Ecto neural progenitor cell (in vitro differentiated cells): Measurements from ENCODE around the gene CAPNS2.

Source experiments
- DNase-seq: peaks from one replicate; pipeline ENCODE4 v3.0.0-alpha.2; 2018; ENCODE audit warnings: low spot score

CAPNS2 gene

DNA sequence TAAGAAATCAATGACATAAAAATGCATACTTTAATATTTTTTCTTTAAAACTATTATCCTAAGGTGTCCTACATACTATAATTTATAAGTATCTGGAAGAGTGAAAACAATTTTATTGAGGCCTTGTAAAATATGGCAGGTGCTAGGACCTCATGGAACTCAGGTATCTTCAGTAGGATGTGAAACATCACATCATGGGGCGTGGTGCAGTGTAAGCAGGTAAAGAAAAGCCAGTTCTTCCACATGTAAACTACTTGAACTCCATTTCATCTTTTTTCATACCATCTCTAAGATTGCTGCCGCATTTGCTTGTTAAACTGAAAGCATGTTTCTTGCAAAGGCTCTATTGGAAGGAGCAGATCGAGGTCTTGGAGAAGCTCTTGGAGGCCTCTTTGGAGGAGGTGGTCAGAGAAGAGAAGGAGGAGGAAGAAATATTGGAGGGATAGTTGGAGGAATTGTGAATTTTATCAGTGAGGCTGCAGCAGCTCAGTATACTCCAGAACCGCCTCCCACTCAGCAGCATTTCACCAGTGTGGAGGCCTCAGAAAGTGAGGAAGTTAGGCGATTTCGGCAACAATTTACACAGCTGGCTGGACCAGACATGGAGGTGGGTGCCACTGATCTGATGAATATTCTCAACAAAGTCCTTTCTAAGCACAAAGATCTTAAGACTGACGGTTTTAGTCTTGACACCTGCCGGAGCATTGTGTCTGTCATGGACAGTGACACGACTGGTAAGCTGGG is at the start of gene CAPNS2:
CAPNS2 (plus strand) TSS at position 253 of the 744 bp plus-strand sequence; CDS start at position 326, 73 bp downstream.
- no peak for DNase-seq

DNA sequence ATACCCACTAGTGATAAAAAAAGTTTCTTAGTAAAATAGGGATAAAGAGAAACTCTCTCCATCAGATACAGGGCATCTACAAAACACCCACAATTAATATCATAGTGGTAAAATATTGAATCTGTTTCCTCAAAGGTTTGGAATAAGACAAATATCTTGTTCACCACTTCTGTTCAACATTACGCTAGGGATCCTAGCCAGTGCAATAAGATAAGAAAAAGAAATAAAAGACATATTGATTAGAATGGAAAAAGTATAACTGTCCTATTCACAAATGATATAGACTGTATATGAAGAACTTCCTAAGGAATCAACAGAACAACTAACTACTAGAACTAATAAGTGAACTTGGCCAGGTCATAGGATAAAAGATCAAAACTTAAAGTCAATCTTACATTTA is 44.7 kb upstream of the CAPNS2 start:
- DNase-seq: no peak

DNA sequence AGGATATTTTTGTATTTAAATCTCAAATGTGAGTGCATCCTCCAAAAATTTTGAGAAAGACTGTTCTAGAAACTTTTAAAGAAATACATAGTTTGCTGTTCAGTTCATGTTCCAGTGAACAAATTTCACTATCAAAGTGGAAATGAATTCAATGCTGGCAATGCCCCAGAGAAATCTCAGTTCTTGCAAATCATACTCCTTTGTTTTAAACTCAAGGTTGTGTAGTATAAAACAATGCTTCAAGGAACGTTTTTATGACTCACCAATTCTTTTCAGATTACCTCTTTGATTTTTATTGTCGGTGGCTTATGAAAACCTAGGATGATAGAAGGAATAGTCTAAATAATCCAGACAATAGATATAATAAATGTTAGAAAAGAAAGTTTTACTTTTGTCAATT is 40.0 kb upstream of the CAPNS2 start:
- no peak for DNase-seq

DNA sequence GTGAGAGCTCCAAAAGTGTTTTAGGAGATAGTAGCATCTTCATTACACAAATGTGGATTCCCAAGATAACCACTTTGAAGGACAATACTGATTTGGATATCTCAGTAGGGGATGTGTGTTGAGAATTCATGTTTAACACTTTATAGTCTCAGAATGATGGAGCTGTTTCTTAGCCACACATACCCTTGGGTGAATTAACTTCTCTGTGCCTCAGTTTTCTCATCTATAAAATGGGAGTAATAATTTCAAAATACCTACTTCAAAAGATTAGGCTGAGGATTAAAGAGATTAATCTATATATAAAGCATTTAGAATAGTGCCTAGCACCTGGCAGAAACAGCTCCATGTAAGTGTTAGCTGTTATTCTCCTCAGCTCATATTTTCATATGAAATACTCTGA is 38.6 kb upstream of the CAPNS2 start:
- no peak for DNase-seq

DNA sequence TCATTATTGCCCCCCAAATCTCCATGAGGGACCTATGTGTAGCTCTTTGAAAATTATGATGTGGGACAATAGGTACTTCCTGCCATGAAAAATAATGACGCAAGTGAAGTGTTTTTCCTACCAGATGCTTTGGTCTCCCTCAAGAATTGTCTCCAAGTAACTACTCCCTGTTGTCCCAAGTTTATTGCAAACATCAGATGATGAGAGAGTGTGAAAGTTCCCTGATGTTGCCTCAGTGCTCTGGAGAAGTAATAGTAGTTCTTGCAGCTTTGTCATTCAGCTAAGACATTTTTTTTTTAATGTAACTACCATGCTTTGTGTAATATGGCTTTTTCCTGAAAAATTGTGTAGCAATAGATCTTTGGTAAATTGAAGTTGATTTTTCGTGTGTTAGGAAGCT is 37.5 kb upstream of the CAPNS2 start:
- DNase-seq: no peak

DNA sequence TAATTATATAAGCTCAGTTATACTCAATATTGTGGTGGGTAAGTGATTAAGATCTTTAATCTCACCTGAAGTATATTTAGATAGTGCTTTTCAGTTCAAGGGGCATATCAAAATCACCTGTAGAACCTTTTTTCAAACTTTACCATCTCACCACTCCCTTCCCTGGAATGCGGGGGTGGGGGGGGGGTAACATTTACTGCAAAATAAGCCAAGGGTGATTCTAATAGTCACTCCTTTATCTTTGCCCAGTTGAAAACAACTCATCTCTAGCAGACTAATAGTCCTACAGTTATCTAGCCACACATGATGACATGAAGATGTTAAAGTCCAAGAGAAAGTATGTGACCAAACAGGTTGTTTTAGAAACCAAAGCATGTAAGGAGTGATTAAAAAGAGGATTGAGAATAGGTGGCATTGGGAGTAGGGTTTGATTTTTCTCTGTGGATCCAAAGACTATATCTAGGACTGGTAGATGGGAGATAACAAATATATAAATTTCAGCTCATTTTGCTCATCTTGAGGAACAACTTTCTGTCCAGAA is 36.1 kb upstream of the CAPNS2 start:
- DNase-seq: no peak

DNA sequence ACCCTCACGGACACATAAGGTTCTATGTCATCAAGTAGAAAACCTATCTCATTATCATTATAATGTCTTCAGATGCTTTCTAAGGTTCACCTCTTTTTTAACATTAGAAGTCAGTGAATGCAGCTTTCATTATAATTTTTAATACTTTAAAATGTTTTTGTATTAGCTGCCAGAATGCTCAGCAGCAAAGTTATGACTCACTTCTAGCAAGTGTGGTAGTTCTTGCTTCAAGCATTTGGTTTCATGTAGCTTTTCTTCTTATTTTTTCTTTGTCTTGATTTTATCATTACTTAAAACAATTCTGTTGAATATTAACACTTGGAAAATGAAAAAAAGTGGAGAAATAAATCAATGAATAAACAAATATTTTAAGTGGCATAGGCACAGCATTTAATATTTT is 34.3 kb upstream of the CAPNS2 start:
- DNase-seq: no peak

DNA sequence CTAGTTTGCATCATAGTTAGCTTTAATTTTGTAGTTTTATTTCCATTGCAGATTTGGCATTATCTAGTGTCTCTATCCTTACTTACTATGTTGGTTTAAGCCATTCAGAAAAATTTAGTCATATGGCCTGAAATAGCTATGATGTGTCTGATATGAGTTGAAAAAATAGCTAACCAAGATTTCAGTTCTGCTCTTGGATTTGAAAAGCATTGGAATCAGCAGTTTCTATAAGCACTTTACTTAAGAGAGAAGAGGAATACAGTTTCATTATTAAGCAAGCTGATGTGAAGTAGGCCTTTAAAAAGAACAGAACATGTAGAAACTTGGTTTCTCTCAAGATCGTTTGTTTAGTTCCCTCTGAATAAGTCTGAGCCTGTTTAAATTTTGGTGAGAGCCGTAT is 31.7 kb upstream of the CAPNS2 start:
- no peak for DNase-seq

DNA sequence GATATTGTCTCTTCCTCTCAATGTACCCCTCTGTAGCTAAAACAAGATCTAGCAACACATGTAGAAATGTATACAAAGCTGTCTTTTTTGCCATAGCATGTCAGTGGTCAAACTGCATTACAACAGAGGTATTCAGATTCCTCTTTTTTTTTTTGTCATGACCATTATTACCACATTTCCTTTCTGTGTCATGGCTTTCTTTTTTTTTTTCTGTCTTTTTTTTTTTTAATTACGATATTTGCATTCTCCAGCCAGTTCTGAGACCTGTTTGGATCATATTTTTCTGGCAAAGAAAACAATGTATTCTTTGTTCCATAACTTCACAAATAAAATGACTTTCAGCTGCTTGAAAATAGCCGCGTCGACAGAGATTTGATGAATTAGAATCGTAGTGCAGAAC is 27.4 kb upstream of the CAPNS2 start:
- DNase-seq: no peak

DNA sequence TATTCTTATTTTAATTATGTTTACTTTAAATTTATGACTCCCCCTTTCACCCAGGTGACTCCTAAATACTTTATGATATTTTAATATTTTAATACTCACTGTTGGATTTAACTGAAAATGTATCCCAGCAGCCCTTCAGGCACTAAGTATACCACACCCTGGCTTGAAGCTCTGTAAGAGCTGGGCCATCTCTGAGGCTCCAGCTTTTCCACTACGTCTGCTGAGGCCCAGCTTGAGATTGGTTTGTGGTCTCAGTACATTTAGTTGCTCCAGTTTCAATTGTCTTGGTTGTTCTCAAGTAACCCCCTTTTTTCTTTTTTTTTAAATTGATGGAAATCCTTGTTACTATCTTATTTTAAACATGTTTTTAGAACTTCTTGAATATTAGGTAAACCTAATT is 27.0 kb upstream of the CAPNS2 start:
- no peak for DNase-seq

DNA sequence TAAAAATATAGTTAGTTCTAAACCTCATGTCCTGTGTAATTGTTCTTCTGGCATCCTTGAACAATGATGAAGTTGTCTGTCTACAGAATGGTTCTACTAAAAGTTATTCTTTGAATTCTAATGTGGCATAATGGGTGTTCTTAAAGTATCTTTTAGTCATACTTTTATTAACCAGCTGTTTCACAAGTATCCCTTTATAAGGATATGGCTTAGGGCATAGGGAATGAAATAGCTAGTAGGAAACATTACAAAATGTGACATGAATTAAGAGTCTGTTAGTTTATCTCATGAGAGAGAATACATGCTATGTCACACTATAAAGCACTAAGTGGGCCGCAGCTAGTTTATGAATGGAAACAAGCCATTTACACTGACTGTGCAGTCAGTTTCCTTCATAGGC is 26.3 kb upstream of the CAPNS2 start:
- no peak for DNase-seq

DNA sequence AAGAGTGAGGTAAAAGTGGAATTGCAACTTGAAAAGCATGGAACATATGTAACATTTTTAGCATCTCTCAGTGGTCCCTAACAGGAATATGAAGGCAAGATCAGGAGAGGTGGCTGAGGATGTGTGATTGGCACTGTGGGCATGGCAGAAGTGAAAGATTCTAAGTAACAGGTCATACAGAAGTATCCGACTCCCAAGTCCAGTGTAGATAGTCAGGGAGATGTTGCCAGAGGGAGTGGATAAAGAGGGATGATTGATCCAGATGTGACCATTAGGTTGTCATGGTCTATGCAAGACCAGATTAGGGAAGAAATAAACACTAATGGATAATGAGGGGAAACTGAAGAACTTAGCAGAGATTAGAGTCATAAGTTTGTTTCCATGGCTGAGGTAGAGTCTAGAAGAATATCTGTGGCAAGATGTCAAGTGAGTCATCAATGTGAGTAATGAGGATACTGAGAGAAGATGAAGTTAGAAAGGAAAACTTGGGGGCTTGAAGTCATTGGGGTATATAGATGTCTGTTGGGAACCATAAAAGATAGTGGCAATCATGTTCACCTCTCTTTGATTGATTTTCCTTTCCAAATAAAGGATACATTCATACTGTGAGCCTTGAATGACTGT is 23.9 kb upstream of the CAPNS2 start:
- DNase-seq: no peak

DNA sequence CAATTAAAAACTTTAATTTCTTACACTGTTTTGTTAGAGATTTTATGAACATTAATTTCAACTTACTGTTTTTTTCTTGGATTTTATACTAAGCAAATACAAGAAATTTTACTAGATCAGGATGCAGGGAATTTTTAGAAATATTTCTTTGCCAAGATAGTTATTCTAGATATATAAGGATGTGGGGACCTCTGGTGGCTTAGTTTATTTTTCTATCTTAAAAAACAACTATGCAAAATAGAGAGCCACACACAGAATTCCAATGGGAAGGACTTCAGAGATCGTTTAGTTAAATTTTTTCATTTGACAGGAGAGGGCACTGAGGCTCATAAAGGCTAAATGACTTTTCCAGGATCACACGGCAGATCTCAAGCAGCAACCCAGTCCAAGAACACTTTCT is 23.0 kb upstream of the CAPNS2 start:
- no peak for DNase-seq

DNA sequence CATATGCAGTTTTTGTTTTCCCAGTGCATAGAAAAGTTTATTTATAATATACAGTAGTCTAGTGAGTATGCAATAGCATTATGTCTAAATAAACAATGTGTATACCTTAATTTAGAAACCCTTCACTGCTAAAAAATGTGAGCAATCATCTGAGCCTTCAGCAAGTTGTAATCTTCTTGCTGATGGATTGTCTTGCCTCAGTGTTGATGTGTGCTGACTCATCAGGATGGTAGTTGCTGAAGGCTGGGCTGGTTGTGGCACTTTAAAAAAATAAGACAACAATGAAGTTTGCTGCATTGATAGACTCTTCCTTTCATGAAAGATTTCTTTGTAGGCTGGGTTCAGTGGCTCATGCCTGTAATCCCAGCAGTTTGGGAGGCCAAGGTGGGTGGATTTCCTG is 13.9 kb upstream of the CAPNS2 start:
- no peak for DNase-seq

DNA sequence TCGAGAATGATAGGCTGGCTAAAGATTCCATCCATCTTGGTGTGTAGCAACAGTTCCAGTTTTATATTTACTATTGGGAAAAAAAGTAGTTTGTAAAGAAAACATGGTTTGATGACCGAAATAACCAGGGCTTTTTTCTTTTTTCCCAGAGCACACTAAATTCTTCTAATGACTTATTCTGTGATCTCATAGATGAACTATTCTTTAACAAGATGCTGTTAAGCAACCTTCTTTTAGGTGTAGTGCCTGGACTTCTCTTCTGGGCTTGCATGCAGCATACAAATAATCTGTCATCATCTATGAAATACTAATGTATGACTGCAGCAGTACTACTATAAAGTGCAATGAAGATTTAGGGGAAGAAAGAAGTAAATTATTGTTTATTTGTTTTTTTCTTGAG is 11.0 kb upstream of the CAPNS2 start:
- DNase-seq: no peak

DNA sequence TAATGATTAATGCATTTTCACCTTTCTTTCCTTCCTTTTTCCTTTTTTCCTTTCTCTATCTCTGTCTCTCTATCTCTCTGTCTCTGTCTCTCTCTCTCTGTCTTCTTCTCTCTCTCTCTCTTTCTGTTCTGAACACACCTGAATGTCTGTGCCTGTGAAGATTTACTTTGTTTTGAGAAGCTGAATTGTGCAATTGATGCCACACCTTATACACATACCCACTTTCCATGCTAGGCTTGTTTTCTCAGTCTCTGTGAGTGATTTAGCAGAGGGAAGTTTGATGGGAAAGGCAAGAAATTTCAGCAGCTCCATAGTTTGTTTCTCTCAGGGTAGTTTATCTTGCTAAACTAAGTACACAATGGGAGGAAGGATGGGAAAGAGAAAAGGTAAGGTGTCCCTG is 9.3 kb upstream of the CAPNS2 start:
- no peak for DNase-seq

DNA sequence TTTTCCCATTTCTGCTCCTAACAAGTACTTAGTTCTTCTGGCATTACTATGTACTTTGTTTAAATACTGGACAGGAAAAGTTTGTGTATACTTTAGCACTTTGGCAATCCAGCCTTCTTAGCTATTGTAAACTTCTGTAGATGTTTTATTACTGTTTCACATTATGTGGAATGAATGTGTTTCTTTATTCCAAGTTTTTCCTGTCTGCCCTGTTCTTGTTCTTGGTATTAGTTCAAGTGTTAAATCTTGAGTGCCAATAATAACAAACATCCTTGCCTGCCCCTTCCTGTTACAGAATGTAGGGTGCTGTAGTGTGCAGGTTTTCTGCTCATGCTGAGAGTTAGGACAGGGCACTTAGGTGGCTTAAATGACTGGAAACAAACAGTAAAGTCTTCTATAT is 7.3 kb upstream of the CAPNS2 start:
- no peak for DNase-seq

DNA sequence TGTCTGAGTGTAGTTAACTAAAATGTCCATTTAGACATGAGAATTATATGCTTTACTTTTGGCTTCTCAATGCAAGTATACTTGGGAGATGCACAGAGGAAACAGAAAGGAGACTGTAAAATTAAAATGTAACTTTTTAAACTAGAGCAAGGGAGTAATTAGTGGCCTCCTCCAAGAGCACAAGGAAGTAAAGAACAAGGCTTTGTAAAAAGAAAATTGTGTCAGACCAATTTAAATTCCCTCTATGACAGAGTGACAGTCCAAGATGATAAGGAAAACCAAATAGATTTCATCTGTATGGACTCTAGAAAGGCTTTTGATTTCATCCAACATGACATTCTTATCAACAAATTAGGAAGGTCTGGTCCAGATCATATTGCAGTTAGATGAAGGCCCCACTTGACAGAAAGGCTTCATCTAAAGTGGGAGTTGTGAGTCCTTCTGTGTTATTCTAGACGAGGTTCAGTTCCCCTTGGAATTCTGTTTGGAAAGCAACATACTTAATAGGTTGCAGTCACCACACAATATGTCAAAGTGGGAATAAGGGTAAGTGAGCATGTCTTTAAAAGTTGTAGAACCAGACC is 6.5 kb upstream of the CAPNS2 start:
- DNase-seq: no peak

DNA sequence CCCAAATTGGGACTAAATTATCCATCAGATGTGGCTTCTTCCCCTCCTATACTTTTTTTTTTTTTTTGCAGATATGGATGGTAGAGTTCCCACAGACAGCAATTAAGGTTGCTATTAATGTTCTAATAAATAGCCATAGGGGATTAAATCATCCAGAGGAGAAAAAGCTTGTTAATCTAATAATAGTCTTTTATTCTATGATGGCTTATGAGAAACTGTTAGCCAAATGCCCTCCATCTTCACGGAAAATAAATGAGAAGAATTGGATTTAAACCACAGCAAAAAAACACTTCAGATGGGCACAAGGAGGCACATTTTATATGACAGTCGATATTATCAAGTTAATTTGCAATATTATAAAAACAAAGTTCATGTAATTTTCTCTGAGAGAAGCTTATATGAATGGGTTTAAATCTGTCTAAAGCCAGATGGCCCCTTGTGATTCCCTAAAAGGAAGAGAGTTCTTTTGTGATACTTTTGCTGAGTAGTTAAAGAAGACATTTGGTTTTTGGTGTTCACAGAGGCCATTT is 5.1 kb upstream of the CAPNS2 start:
- DNase-seq: no peak

DNA sequence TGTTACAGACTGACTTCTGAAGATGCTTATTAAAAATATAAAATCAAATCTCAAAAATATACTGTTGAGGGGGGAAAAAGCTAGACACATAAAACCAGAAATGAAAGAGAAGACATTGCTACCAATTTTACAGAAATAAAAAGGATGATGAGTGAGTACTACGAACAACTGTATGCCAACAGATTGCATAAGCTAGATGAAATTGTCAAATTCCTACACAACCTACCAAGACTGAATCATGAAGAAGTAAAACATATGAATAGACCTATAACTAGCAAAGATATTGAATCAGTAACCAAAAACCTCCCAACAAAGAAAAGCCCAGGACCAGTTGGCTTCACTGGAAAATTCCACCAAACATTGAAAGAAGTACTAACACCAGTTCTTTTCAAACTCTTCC is 3.5 kb upstream of the CAPNS2 start:
- no peak for DNase-seq

DNA sequence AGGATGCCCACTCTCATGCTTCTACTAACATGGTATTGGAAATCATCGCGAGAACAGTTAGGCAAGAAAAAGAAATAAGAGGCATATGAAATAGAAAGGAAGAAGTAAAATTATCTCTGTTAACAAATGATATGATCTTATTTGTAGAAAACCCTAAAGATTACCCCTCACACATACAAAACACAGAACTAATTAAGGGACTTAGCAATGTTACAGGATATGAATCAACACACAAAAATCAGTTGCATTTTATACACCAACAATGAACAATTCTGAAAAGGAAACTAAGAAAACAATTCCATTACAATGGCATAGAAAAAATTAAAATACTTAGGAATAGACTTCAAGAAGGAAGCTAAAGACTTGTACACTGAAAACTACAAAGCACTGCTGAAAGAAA is 2.7 kb upstream of the CAPNS2 start:
- no peak for DNase-seq

DNA sequence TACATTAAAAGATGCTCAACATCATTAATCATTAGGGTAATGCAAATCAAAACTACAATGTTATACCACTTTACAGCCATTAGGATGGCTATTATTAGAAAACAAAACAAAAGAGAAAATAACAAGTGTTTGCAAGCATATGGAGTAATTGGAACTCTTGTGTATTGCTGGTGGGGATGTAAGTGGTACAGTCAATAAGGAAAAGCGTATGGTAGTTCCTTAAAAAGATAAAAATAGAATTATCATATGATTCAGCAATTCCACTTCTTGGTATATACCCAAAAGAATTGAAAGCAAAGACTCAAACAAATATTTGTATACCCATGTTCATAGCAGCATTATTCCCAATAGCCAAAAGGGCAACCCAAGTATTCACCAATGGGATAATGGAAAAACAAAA is 1.4 kb upstream of the CAPNS2 start:
- DNase-seq: no peak

DNA sequence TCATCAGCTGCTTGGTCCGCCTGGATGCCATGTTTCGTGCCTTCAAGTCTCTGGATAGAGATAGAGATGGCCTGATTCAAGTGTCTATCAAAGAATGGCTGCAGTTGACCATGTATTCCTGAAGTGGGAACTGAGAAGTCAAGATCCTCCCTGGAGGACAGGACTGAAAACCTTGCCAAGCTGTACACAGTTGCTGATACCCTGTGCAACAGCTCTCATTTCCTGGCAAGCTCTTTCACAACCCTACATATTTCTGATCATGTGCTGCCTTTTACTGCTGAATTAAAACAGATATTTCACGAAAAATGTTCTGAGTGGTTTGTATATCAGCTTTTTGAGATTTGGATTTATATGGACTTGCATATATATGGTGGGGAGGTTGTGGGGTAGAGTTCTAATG is 898 bp downstream of the CAPNS2 start:
- no peak for DNase-seq
